ENCODE results near the gene ZDHHC17. TPM values are rescaled to one million over a fixed set of nuclear protein-coding genes. Genes with fewer than 3 reads are reported as not detected.

Gene ZDHHC17
- total RNA-seq, 1 donor: 42.0 TPM

GRCh38 chr12:76782526-76782925, 18.6 kb downstream of the ZDHHC17 start:
- no peak for DNase-seq (ENCODE audit: insufficient read length, low spot score, missing footprints)
- TF ChIP-seq, protein P1, sequence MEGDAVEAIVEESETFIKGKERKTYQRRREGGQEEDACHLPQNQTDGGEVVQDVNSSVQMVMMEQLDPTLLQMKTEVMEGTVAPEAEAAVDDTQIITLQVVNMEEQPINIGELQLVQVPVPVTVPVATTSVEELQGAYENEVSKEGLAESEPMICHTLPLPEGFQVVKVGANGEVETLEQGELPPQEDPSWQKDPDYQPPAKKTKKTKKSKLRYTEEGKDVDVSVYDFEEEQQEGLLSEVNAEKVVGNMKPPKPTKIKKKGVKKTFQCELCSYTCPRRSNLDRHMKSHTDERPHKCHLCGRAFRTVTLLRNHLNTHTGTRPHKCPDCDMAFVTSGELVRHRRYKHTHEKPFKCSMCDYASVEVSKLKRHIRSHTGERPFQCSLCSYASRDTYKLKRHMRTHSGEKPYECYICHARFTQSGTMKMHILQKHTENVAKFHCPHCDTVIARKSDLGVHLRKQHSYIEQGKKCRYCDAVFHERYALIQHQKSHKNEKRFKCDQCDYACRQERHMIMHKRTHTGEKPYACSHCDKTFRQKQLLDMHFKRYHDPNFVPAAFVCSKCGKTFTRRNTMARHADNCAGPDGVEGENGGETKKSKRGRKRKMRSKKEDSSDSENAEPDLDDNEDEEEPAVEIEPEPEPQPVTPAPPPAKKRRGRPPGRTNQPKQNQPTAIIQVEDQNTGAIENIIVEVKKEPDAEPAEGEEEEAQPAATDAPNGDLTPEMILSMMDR (IDR thresholded peaks at IDR 0.05; ENCODE audit: extremely low read depth, low read depth, low read length): no peak

GRCh38 chr12:76784600-76785051, 20.7 kb downstream of the ZDHHC17 start:
- Histone ChIP-seq H3K36me3 (ENCODE audit: insufficient read depth, low read length) (no peaks in the 10 kb centered on the region), H3K4me2 (ENCODE audit: insufficient read depth, low read length) (peak overlapping the region; percentile 59), H4K20me1 (ENCODE audit: insufficient read depth, low read length) (peaks cover 5% of the 10 kb centered on the region), H3K79me2 (ENCODE audit: insufficient read depth, low read length) (peaks cover 77% of the 10 kb centered on the region), H3K4me3 (ENCODE audit: insufficient read depth, low read length) (peak overlapping the region; percentile 33), H2AFZ (ENCODE audit: low read length) (peak overlapping the region; percentile 33), H3K27me3 (ENCODE audit: insufficient read depth, low read length) (no peaks in the 10 kb centered on the region), H3K4me1 (ENCODE audit: insufficient read depth, low read length) (peaks cover 14% of the 10 kb centered on the region), H3K27ac (ENCODE audit: low read depth, low read length) (peak overlapping the region; percentile 50), H3K9me3 (ENCODE audit: low read depth, low read length) (no peaks in the 10 kb centered on the region)
- peak; percentile 72 for DNase-seq (ENCODE audit: insufficient read length, low spot score, missing footprints)
- TF ChIP-seq, protein P1 (IDR thresholded peaks at IDR 0.05; ENCODE audit: extremely low read depth, low read depth, low read length): no peak

More at GRCh38 chr12:76782526-76782925, 18.6 kb downstream of the ZDHHC17 start:
- Histone ChIP-seq H3K4me3 (ENCODE audit: insufficient read depth, low read length) (no peak overlapping the region), H2AFZ (ENCODE audit: low read length) (no peak overlapping the region), H3K4me2 (ENCODE audit: insufficient read depth, low read length) (no peak overlapping the region), H3K27ac (ENCODE audit: low read depth, low read length) (no peak overlapping the region), H3K9me3 (ENCODE audit: low read depth, low read length) (no peaks in the 10 kb centered on the region), H3K36me3 (ENCODE audit: insufficient read depth, low read length) (no peaks in the 10 kb centered on the region), H4K20me1 (ENCODE audit: insufficient read depth, low read length) (peaks cover 5% of the 10 kb centered on the region), H3K27me3 (ENCODE audit: insufficient read depth, low read length) (no peaks in the 10 kb centered on the region), H3K79me2 (ENCODE audit: insufficient read depth, low read length) (peaks cover 88% of the 10 kb centered on the region), H3K4me1 (ENCODE audit: insufficient read depth, low read length) (peaks cover 14% of the 10 kb centered on the region)

DNA sequence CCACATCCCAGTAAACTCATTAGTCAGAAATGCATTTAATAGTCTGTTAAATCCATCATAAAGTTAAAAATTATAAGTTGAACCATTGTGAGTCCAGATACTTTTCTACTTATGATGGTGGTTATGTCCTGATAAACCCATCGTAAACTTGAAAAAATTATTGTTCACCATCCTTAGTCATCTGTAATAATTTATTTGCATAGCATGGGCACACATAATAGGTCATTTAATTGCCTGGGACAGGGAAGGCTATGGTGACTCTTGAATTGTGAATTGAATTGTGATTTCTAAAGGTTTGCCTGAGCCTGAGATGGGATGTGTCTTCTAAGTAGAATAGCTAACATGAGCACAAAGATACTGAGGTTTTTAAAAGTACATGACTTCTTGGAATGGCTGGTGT, 21.5 kb downstream of the ZDHHC17 start:
- peak overlapping the region; percentile 50 for H3K27ac ChIP-seq (ENCODE audit: low read depth, low read length)
- H3K4me1 ChIP-seq (ENCODE audit: insufficient read depth, low read length): peaks cover 14% of the 10 kb centered on the region
- H3K4me2 ChIP-seq (ENCODE audit: insufficient read depth, low read length): no peak overlapping the region
- peaks cover 77% of the 10 kb centered on the region for H3K79me2 ChIP-seq (ENCODE audit: insufficient read depth, low read length)
- no peak overlapping the region for H2AFZ ChIP-seq (ENCODE audit: low read length)
- TF ChIP-seq, protein P1 (IDR thresholded peaks at IDR 0.05; ENCODE audit: extremely low read depth, low read depth, low read length): no peak
- no peaks in the 10 kb centered on the region for H3K27me3 ChIP-seq (ENCODE audit: insufficient read depth, low read length)
- no peaks in the 10 kb centered on the region for H3K9me3 ChIP-seq (ENCODE audit: low read depth, low read length)
- H4K20me1 ChIP-seq (ENCODE audit: insufficient read depth, low read length): peaks cover 7% of the 10 kb centered on the region
- no peak for DNase-seq (ENCODE audit: insufficient read length, low spot score, missing footprints)
- no peaks in the 10 kb centered on the region for H3K36me3 ChIP-seq (ENCODE audit: insufficient read depth, low read length)
- H3K4me3 ChIP-seq (ENCODE audit: insufficient read depth, low read length): no peak overlapping the region

DNA sequence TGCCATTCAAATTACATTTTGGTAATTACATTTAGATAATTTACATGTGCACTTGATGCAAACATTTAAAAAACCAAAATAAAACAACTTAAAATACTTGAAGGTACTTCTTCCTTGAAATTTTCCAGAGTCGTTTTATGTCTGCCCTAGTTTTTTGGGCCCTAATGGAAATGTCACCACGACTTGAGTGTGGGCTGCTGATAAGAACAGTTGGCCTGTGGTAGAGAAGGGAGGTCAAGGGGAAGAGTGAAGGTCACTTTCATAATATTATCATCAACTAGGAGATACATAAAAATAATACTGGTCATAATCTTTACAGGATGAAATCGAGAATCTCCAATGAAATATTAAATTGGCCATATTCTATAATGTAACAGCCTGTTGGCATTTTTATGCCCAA, 23.1 kb downstream of the ZDHHC17 start:
- no peak overlapping the region for H3K27ac ChIP-seq (ENCODE audit: low read depth, low read length)
- TF ChIP-seq, protein P1 (IDR thresholded peaks at IDR 0.05; ENCODE audit: extremely low read depth, low read depth, low read length): no peak
- H3K27me3 ChIP-seq (ENCODE audit: insufficient read depth, low read length): no peaks in the 10 kb centered on the region
- H3K36me3 ChIP-seq (ENCODE audit: insufficient read depth, low read length): no peaks in the 10 kb centered on the region
- H2AFZ ChIP-seq (ENCODE audit: low read length): no peak overlapping the region
- H3K9me3 ChIP-seq (ENCODE audit: low read depth, low read length): no peaks in the 10 kb centered on the region
- H4K20me1 ChIP-seq (ENCODE audit: insufficient read depth, low read length): peaks cover 8% of the 10 kb centered on the region
- peaks cover 71% of the 10 kb centered on the region for H3K79me2 ChIP-seq (ENCODE audit: insufficient read depth, low read length)
- H3K4me1 ChIP-seq (ENCODE audit: insufficient read depth, low read length): peaks cover 14% of the 10 kb centered on the region
- H3K4me3 ChIP-seq (ENCODE audit: insufficient read depth, low read length): no peak overlapping the region
- no peak overlapping the region for H3K4me2 ChIP-seq (ENCODE audit: insufficient read depth, low read length)
- DNase-seq (ENCODE audit: insufficient read length, low spot score, missing footprints): no peak
